Keratinocyte (primary cell): Measurements from ENCODE around the gene POLR2B.

ENCODE experiments used
- CTCF ChIP-seq, 3 experiments: IDR thresholded peaks in 1 of 3; conservative IDR thresholded peaks in 1 of 3; optimal IDR thresholded peaks in 1 of 3; 2 replicates in 2 of 3; 3 replicates in 1 of 3; pipeline versions ENCODE3 to v1.5.1; 2011; ENCODE audit warnings: low read length in 3 of 3, mild to moderate bottlenecking in 3 of 3, moderate library complexity in 2 of 3, control low read depth in 1 of 3, inconsistent platforms in 1 of 3; ENCODE audit not compliant: insufficient read depth in 2 of 3; ENCODE audit errors: extremely low read depth in 1 of 3
- EZH2 ChIP-seq: IDR thresholded peaks from one replicate; pipeline ENCODE4 v1.6.1; 2012; ENCODE audit warnings: inconsistent platforms, mild to moderate bottlenecking, low read length, moderate library complexity

GRCh38 chr4:56977321-56978012 is 1.2 kb upstream of the POLR2B start, which contains the start of gene NOA1:
- TF ChIP-seq CTCF (optimal IDR thresholded peaks at IDR 0.05 in 1 of 3, IDR thresholded peaks at IDR 0.05 in 1 of 3, conservative IDR thresholded peaks at IDR 0.05 in 1 of 3; ENCODE audit: extremely low read depth in 1 of 3, insufficient read depth in 2 of 3, low read length in 3 of 3) (no peak), EZH2 (no peak)
